ENCODE measurements around the gene IL17RE. TPM values are rescaled to one million over a fixed set of nuclear protein-coding genes. Genes with fewer than 3 reads are reported as not detected.

The IL17RE gene
- total and polyA plus RNA-seq, 2 of the 13 experiments (the other 11 are each of a cell fraction or from before 2014, with no cell fraction given): 14.5 to 24.1 TPM

- TF ChIP-seq HMGXB4 (CRISPR knock-in tag; IDR thresholded peaks at IDR 0.05; ENCODE audit: borderline replicate concordance in 1 of 2, low read depth in 1 of 2) (no peak), ZNF3 (CRISPR knock-in tag; IDR thresholded peaks at IDR 0.05) (no peak), HOXA5 (CRISPR knock-in tag; IDR thresholded peaks at IDR 0.05) (0 out of 2 replicates have a peak, but pooled peaks have one; percentile 20), FOXO4 (CRISPR knock-in tag; conservative IDR thresholded peaks at IDR 0.05) (no peak), ZNF33B (CRISPR knock-in tag; IDR thresholded peaks at IDR 0.05) (no peak), ZNF124 (CRISPR knock-in tag; IDR thresholded peaks at IDR 0.05) (0 out of 2 replicates have a peak, but pooled peaks have one; percentile 77), TRAFD1 (CRISPR knock-in tag; IDR thresholded peaks at IDR 0.05; ENCODE audit: borderline replicate concordance) (no peak), ZNF503 (CRISPR knock-in tag; IDR thresholded peaks at IDR 0.05) (no peak), ZNF207 (IDR thresholded peaks at IDR 0.05; ENCODE audit: borderline replicate concordance) (no peak), ZBED4 (CRISPR knock-in tag; IDR thresholded peaks at IDR 0.05; ENCODE audit: borderline replicate concordance) (no peak), PLRG1 (conservative IDR thresholded peaks at IDR 0.05) (no peak), REXO4 (CRISPR knock-in tag; IDR thresholded peaks at IDR 0.05; ENCODE audit: borderline replicate concordance) (no peak), TOPORS (CRISPR knock-in tag; IDR thresholded peaks at IDR 0.05) (no peak), CREBL2 (CRISPR knock-in tag; IDR thresholded peaks at IDR 0.05; ENCODE audit: borderline replicate concordance) (no peak), NR2F6 (IDR thresholded peaks at IDR 0.05) (no peak), NR2F6 (CRISPR knock-in tag; IDR thresholded peaks at IDR 0.05) (no peak), ATRX (CRISPR knock-in tag; IDR thresholded peaks at IDR 0.05; ENCODE audit: borderline replicate concordance) (no peak), SP1 (IDR thresholded peaks at IDR 0.05) (no peak), SP1 (CRISPR knock-in tag; IDR thresholded peaks at IDR 0.05) (no peak)
These were observed 12.1 kb downstream of the IL17RE start (continued) for GRCh38 chr3:9914559-9915253.

Data from HepG2 (cell line).